ACC112 (cell line): ENCODE data around the gene SLC9A1.
"Not testable (repeated sequence)": the region's sequence is repeated elsewhere in the genome, so short reads cannot be mapped to it uniquely, and the experiment has no call there.

Source experiments
- H2AFZ ChIP-seq: fragments of 200-600 bp; sonication (generic); one replicate; pipeline ENCODE4 v1.6.0; 2017; ENCODE audit warnings: antibody characterized with exemption, low read length; ENCODE audit not compliant: unreplicated experiment
- H3K27ac ChIP-seq: fragments of 200-600 bp; sonication (generic); 2 replicates; pipeline ENCODE4 v1.5.1; 2014; ENCODE audit warnings: low read depth, mild to moderate bottlenecking, antibody characterized with exemption, low read length, moderate library complexity
- H3K27me3 ChIP-seq: fragments of 200-600 bp; sonication (generic); 2 replicates; pipeline ENCODE4 v1.6.1; 2014; ENCODE audit warnings: mild to moderate bottlenecking, antibody characterized with exemption, low read length, moderate library complexity, mixed read lengths; ENCODE audit not compliant: insufficient read depth
- H3K36me3 ChIP-seq: fragments of 200-600 bp; sonication (generic); 2 replicates; pipeline ENCODE4 v1.6.1; 2016; ENCODE audit warnings: mild to moderate bottlenecking, antibody characterized with exemption, low read length, moderate library complexity, mixed read lengths; ENCODE audit not compliant: insufficient read depth
- H3K4me1 ChIP-seq: fragments of 200-600 bp; sonication (generic); one replicate; pipeline ENCODE4 v1.6.1; 2016; ENCODE audit warnings: low read length, mixed read lengths; ENCODE audit not compliant: insufficient read depth, unreplicated experiment, control insufficient read depth
- H3K4me3 ChIP-seq: fragments of 200-600 bp; sonication (generic); 2 replicates; pipeline ENCODE4 v1.5.1; 2014; ENCODE audit warnings: mild to moderate bottlenecking, low read depth, low read length
- H3K79me2 ChIP-seq: fragments of 200-600 bp; sonication (generic); one replicate; pipeline ENCODE4 v1.6.0; 2016; ENCODE audit warnings: low read length; ENCODE audit not compliant: control insufficient read depth, unreplicated experiment, insufficient read depth

SLC9A1 gene

DNA sequence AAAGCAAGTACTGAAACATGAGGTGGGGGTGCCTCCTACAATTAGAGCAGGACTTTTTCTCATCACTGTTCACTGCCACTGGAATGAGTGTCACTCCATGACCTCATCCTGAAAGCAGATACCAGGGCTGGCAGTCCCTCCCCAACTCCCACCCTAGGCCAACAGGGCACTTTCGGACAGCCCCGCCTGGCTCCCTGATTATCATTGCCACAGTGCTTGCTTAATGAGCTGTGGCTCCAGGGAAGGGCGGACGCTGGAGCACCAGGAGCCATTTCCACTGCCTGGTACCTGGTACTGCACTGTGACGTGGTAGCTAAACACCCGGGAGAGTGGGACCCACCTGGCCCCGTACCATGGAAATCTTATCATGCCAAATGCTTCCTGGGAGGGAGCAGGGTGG, 22.3 kb downstream of the SLC9A1 start:
- no peak overlapping the region for H3K27ac ChIP-seq
- no peak overlapping the region for H3K4me3 ChIP-seq
- peaks cover 4% of the 10 kb centered on the region for H3K4me1 ChIP-seq
- no peaks in the 10 kb centered on the region for H3K27me3 ChIP-seq
- peaks cover 8% of the 10 kb centered on the region for H3K79me2 ChIP-seq
- no peak overlapping the region for H2AFZ ChIP-seq
- H3K36me3 ChIP-seq = no peaks in the 10 kb centered on the region

DNA sequence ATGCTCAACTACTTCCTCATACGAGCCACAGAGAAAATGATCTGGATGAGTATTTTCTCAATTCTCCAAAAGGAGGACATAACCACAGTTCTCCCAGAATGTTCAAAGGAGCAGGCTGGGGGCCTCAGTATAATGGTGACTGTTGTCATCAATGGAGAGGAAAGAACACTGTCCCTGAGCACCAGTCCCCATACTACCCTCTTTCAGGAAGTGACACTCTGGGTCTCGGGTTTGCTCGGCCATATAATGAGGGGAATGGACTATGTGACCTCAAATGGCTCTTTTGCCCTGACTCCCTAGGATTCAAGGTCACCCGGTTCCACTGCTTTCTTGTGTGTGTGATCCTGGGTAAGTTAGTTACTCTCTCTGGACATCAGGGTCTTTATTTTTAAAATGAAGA, 22.8 kb downstream of the SLC9A1 start:
- Histone ChIP-seq H3K27ac (no peak overlapping the region), H3K4me3 (no peak overlapping the region), H2AFZ (no peak overlapping the region), H3K36me3 (no peaks in the 10 kb centered on the region), H3K27me3 (no peaks in the 10 kb centered on the region), H3K79me2 (peaks cover 8% of the 10 kb centered on the region), H3K4me1 (peaks cover 4% of the 10 kb centered on the region)

DNA sequence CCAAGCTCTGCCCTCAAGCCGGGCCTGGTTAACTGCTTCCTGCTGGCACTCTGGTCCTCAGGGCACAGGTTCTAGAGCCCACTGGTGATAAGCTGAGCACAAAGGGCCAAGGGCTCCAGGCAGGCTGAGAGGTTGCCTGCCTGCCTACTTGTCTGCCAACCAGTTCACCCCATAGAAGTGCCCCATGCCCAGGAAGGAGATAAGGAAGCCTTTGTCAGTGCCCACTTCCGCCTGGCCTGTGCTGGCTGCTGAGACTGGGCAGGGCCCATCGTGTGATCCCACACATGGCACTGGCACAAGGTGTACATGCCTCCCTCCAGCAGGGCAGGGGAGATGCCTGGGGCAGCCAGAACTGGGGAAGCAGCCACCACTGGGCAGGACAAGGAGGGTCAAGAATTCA, 24.1 kb downstream of the SLC9A1 start:
- H3K4me3 ChIP-seq = no peak overlapping the region
- H3K27ac ChIP-seq = no peak overlapping the region
- H2AFZ ChIP-seq = no peak overlapping the region
- H3K27me3 ChIP-seq = no peaks in the 10 kb centered on the region
- no peaks in the 10 kb centered on the region for H3K4me1 ChIP-seq
- H3K79me2 ChIP-seq = peaks cover 8% of the 10 kb centered on the region
- H3K36me3 ChIP-seq = 0 out of 2 replicates have a peak, but pooled peaks cover 5% of the 10 kb centered on the region

DNA sequence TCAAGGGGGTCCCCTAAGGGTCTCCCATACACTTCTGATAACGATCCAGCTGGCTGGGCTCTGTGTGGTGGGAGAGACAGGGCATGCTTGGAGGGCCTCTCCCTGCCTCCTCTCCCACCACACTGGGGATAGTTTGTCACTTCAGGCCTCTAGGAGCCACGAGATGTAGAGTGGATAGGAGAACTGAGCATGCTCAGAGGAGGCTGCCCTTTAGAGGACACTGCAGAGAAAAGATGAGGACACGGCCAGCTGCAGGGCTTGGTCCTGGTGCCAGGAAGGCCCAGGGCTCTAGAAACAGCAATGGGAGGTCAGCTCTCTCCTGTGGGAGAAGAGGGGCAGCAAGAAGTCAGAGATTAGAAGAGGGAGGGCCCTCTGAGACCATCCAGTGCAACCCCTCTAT, 25.7 kb downstream of the SLC9A1 start:
- H3K4me3 ChIP-seq = no peak overlapping the region
- no peak overlapping the region for H3K27ac ChIP-seq
- H3K79me2 ChIP-seq = peaks cover 8% of the 10 kb centered on the region
- H3K36me3 ChIP-seq = 0 out of 2 replicates have a peak, but pooled peaks cover 5% of the 10 kb centered on the region
- no peaks in the 10 kb centered on the region for H3K27me3 ChIP-seq
- no peak overlapping the region for H2AFZ ChIP-seq
- no peaks in the 10 kb centered on the region for H3K4me1 ChIP-seq

DNA sequence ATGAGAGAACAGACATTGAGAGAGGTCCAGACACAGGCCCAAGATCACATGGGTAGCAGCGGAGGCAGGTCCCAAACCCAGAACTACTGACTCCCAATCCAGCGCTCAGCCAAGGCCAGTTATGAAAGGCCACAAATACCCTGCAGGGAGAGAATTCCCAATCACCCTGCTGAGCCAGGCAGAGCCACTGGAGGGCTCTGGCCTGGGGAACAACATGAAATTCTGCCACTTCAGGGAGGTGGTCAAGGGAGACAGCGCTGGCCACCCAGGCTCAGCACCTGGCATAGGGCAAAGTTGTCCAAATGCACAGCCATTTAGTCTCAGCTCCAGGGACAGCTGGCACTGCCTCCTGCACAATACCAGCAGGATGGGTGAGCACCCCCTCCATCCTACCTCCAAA, 27.5 kb downstream of the SLC9A1 start:
- no peak overlapping the region for H3K4me3 ChIP-seq
- no peaks in the 10 kb centered on the region for H3K27me3 ChIP-seq
- H3K79me2 ChIP-seq = peaks cover 5% of the 10 kb centered on the region
- H3K4me1 ChIP-seq = peaks cover 8% of the 10 kb centered on the region
- H3K27ac ChIP-seq = no peak overlapping the region
- H2AFZ ChIP-seq = no peak overlapping the region
- H3K36me3 ChIP-seq = 0 out of 2 replicates have a peak, but pooled peaks cover 5% of the 10 kb centered on the region

DNA sequence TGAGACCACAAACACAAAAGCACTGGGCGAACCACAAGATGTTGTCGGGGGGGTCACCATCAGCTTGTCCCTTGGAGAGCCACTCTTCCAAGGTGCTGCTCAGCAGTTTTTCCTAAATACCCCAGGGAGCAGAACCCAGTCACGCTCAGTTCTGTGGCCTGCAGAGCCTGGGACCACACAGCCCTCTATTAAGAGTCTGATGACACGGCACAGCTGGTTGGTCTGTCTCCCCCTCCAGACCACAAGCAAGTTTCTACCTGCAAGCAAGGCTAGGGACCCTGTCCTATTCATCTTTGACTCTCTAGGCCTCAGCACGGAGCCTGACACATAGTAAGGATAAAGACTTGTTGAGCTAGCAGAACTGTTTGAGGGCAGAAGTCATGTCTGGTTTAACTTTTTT, 28.5 kb downstream of the SLC9A1 start:
- Histone ChIP-seq H3K36me3 (0 out of 2 replicates have a peak, but pooled peaks cover 5% of the 10 kb centered on the region), H3K27ac (no peak overlapping the region), H3K4me1 (peaks cover 16% of the 10 kb centered on the region), H3K4me3 (no peak overlapping the region), H3K79me2 (peaks cover 8% of the 10 kb centered on the region), H2AFZ (no peak overlapping the region), H3K27me3 (no peaks in the 10 kb centered on the region)

DNA sequence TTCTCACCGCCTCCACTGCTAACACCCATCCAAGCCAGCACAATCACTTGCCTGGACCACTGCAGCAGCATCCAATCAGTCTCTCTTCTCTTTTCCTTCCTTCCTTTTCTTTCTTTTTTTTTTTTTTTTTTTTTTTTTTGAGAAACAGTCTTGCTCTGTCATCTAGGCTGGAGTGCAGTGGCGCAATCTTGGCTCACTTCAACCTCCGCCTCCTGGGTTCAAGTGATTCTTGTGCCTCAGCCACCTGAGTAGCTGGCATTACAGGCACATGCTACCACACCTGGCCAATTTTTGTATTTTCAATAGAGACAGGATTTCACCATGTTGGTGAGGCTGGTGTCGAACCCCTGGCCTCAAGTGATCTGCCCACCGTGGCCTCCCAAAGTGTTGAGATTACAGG, 29.8 kb downstream of the SLC9A1 start:
- not testable (repeated sequence) for H3K79me2 ChIP-seq, H3K36me3 ChIP-seq, H3K27me3 ChIP-seq, H3K4me3 ChIP-seq, H3K27ac ChIP-seq, H2AFZ ChIP-seq
- H3K4me1 ChIP-seq = peaks cover 22% of the 10 kb centered on the region

DNA sequence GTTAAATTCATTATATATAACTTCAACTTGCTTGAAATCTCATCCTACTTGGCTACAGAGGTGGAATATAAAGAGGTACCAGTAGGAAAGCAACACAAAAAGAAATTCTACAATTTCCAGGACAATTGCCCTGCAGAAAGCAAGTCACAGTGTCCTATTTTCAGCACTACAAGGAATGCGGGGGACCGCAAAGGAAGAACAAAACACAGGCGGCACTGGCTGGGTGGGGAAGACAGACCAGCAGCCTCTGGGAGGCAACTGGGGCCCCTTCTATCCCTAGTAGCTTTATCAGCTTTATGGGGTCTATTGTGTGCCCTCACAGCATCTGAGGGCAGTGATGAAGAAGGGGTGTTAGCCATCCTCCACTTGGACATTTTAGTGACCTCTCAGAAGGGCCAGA, 30.5 kb downstream of the SLC9A1 start:
- Histone ChIP-seq H3K27me3 (no peaks in the 10 kb centered on the region), H3K4me1 (peaks cover 29% of the 10 kb centered on the region), H3K27ac (no peak overlapping the region), H3K36me3 (0 out of 2 replicates have a peak, but pooled peaks cover 5% of the 10 kb centered on the region), H3K4me3 (no peak overlapping the region), H2AFZ (no peak overlapping the region), H3K79me2 (peaks cover 4% of the 10 kb centered on the region)

DNA sequence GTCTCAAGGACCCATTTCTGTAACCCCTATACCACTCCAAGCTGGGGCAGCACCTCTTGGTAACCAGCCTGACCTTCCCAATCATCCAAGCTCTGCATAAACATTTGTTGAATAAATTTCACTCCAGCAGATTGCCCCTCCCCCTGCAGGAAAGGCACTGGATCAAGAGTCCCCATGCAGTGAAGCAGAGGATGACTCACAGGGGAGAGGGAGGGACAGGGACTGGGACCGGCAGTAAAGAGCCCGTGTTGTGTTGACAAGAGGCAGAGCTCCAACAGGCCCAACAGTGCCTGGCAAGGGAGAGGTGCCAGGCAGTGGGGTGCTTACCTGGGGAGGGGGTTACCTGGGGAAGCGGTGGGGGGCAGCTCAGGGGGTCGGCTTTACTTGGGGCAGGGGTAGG, 32.3 kb downstream of the SLC9A1 start:
- H3K79me2 ChIP-seq = peaks cover 16% of the 10 kb centered on the region
- no peaks in the 10 kb centered on the region for H3K27me3 ChIP-seq
- H3K4me1 ChIP-seq = peaks cover 46% of the 10 kb centered on the region
- no peak overlapping the region for H3K4me3 ChIP-seq
- 0 out of 2 replicates have a peak, but pooled peaks cover 5% of the 10 kb centered on the region for H3K36me3 ChIP-seq
- H3K27ac ChIP-seq = peak overlapping the region; percentile 44
- H2AFZ ChIP-seq = no peak overlapping the region

DNA sequence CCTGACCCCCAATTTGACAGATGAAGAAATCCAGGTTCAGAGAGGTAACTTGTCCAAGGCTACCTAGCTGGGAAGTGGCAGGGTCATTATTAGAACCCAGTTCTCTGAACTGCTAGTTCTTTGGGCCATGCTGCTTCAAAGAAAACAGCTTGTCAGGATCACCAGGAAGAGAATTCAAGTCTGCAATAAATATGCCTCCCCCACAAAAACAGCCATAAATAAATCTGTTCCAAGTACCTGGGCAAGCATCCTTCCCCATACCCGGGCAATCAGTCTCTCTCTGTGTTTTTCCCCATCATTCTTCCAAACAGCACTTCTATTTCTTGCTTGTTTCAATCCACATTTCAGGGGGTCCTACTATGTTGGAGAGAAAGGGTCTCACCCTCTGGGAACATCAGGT, 34.1 kb downstream of the SLC9A1 start:
- Histone ChIP-seq H3K36me3 (0 out of 2 replicates have a peak, but pooled peaks cover under 1% of the 10 kb centered on the region), H3K79me2 (peaks cover 25% of the 10 kb centered on the region), H3K4me1 (peaks cover 62% of the 10 kb centered on the region)

DNA sequence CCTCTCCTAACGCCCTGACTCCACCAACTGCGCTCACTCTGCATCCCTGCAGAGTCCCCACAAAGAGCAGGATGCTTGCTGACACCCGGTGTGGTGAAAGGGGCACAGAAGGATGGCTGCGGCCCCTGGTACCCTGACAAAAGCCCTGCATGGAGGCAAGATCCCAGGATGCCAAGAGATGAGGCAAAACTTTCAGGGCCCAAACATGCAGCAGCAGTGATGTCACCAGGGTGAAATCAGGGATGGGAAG, 36.6 kb downstream of the SLC9A1 start:
- peaks cover 62% of the 10 kb centered on the region for H3K4me1 ChIP-seq
- no peak overlapping the region for H3K4me3 ChIP-seq
- H3K79me2 ChIP-seq = peaks cover 39% of the 10 kb centered on the region
- no peaks in the 10 kb centered on the region for H3K36me3 ChIP-seq
- no peaks in the 10 kb centered on the region for H3K27me3 ChIP-seq
- peak overlapping the region; percentile 73; the same call in 1 of the 2 replicates for H3K27ac ChIP-seq
- H2AFZ ChIP-seq = no peak overlapping the region

More for the DNA sequence above, 34.1 kb downstream of the SLC9A1 start:
- Histone ChIP-seq H3K27me3 (no peaks in the 10 kb centered on the region), H2AFZ (no peak overlapping the region), H3K4me3 (no peak overlapping the region), H3K27ac (no peak overlapping the region)
